Measurements from ENCODE around the gene MON1A. TPM values are rescaled to one million over a fixed set of nuclear protein-coding genes. Genes with fewer than 3 reads are reported as not detected.
"Not testable (repeated sequence)": the region's sequence is repeated elsewhere in the genome, so short reads cannot be mapped to it uniquely, and the experiment has no call there.

Gene MON1A
- total RNA-seq, 1 donor from 2014 or later, result 5.7 TPM

GRCh38 chr3:49927798-49928197 lies 1.8 kb downstream of the MON1A start:
- H3K27ac Mint-ChIP-seq, result no peak overlapping the region
- DNase-seq (ENCODE audit: low spot score in 2 of 2, unreplicated experiment in 2 of 2), result no peak
- H3K27me3 Mint-ChIP-seq (ENCODE audit: low read depth), result no peaks in the 10 kb centered on the region
- H3K9me3 Mint-ChIP-seq, result no peaks in the 10 kb centered on the region
- TF ChIP-seq, protein P1, sequence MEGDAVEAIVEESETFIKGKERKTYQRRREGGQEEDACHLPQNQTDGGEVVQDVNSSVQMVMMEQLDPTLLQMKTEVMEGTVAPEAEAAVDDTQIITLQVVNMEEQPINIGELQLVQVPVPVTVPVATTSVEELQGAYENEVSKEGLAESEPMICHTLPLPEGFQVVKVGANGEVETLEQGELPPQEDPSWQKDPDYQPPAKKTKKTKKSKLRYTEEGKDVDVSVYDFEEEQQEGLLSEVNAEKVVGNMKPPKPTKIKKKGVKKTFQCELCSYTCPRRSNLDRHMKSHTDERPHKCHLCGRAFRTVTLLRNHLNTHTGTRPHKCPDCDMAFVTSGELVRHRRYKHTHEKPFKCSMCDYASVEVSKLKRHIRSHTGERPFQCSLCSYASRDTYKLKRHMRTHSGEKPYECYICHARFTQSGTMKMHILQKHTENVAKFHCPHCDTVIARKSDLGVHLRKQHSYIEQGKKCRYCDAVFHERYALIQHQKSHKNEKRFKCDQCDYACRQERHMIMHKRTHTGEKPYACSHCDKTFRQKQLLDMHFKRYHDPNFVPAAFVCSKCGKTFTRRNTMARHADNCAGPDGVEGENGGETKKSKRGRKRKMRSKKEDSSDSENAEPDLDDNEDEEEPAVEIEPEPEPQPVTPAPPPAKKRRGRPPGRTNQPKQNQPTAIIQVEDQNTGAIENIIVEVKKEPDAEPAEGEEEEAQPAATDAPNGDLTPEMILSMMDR (IDR thresholded peaks at IDR 0.05; ENCODE audit: unreplicated experiment), result no peak
- peaks cover 1% of the 10 kb centered on the region for H3K36me3 Mint-ChIP-seq
- peaks cover 17% of the 10 kb centered on the region for H3K4me1 Mint-ChIP-seq
- no peak overlapping the region for H3K4me3 Mint-ChIP-seq

- Mint-ChIP-seq H3K4me1 (peaks cover 17% of the 10 kb centered on the region), H3K36me3 (peaks cover 1% of the 10 kb centered on the region), H3K4me3 (no peak overlapping the region), H3K27me3 (ENCODE audit: low read depth) (no peaks in the 10 kb centered on the region), H3K9me3 (no peaks in the 10 kb centered on the region), H3K27ac (no peak overlapping the region)
- no peak for DNase-seq (ENCODE audit: low spot score in 2 of 2, unreplicated experiment in 2 of 2)
- TF ChIP-seq, protein P1 (IDR thresholded peaks at IDR 0.05; ENCODE audit: unreplicated experiment), result no peak
Measured at GRCh38 chr3:49926117-49926728, 3.4 kb downstream of the MON1A start.

DNA sequence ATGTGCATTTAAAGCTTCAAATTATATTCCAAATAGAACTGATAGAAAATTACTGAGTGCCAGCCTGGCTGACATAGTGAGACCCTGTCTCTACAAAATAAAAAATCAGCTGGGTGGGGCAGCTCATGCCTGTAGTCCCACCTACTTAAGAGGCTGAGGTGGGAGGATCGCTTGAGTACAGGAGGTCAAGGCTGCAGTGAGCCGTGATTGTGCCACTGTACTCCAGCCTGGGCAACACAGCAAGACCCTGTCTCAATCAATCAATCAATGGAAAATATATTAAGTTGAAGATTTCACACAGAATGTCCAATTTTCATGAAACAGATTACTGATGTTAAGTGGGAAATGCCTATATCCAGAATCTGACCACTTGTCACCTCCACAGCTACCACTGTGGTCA lies 4.1 kb downstream of the MON1A start:
- Mint-ChIP-seq H3K4me1 (peaks cover 11% of the 10 kb centered on the region), H3K9me3 (no peaks in the 10 kb centered on the region), H3K27me3 (ENCODE audit: low read depth) (no peaks in the 10 kb centered on the region), H3K36me3 (peaks cover 1% of the 10 kb centered on the region), H3K4me3 (no peak overlapping the region), H3K27ac (no peak overlapping the region)
- TF ChIP-seq, protein P1 (IDR thresholded peaks at IDR 0.05; ENCODE audit: unreplicated experiment), result no peak
- no peak for DNase-seq (ENCODE audit: low spot score in 2 of 2, unreplicated experiment in 2 of 2)

- TF ChIP-seq, protein P1 (IDR thresholded peaks at IDR 0.05; ENCODE audit: unreplicated experiment), result no peak
- DNase-seq (ENCODE audit: low spot score in 2 of 2, unreplicated experiment in 2 of 2), result no peak
- Mint-ChIP-seq H3K9me3 (no peaks in the 10 kb centered on the region), H3K27ac (no peak overlapping the region), H3K36me3 (peaks cover 1% of the 10 kb centered on the region), H3K4me1 (peaks cover 8% of the 10 kb centered on the region), H3K27me3 (ENCODE audit: low read depth) (no peaks in the 10 kb centered on the region), H3K4me3 (no peak overlapping the region)
Measured at GRCh38 chr3:49924683-49925082, 4.9 kb downstream of the MON1A start.

GRCh38 chr3:49917806-49918590 lies 11.6 kb downstream of the MON1A start:
- H3K27ac Mint-ChIP-seq; H3K27me3 Mint-ChIP-seq (ENCODE audit: low read depth); H3K4me1 Mint-ChIP-seq; H3K9me3 Mint-ChIP-seq; H3K4me3 Mint-ChIP-seq; H3K36me3 Mint-ChIP-seq; DNase-seq (ENCODE audit: low spot score in 2 of 2, unreplicated experiment in 2 of 2): not testable (repeated sequence)

DNA sequence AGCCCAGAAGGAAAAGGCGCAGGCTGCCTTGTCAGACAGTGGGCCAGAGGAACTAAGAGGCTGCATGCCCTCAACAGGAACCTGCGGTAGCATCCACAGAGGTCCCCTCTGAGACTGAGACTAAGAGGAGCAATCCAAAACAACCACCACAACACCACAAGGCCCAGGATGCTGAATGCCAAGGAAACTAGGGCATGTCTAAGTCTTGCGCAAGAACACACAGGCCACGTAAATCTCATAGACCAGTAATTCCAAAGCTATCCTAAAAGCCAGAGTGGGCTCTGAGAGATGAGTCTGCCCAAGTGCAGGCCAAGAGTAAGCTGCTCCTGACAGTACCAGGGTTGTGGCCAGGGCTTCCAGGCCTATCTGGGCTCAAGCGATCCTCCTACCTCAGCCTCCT lies 12.9 kb downstream of the MON1A start:
- Mint-ChIP-seq H3K36me3 (peaks cover 6% of the 10 kb centered on the region), H3K4me3 (no peak overlapping the region), H3K27me3 (ENCODE audit: low read depth) (peaks cover 2% of the 10 kb centered on the region), H3K27ac (no peak overlapping the region), H3K4me1 (no peaks in the 10 kb centered on the region), H3K9me3 (no peaks in the 10 kb centered on the region)
- no peak for DNase-seq (ENCODE audit: low spot score in 2 of 2, unreplicated experiment in 2 of 2)
- TF ChIP-seq, protein P1 (IDR thresholded peaks at IDR 0.05; ENCODE audit: unreplicated experiment), result no peak
